Duodenal mucosa (tissue), 2 donors: ENCODE data around the gene NFIB.

Experiments used
- H3K27ac ChIP-seq: one replicate; pipeline ENCODE4 v1.7.0; 2013; ENCODE audit warnings: low read depth, low read length
- H3K27me3 ChIP-seq, 2 donors: one replicate each; pipeline ENCODE4 v1.7.0; 2013; ENCODE audit warnings: low read length in 2 of 2, control low read depth in 1 of 2; ENCODE audit not compliant: insufficient read depth in 2 of 2, control insufficient read depth in 1 of 2
- H3K36me3 ChIP-seq, 2 donors: one replicate each; pipeline ENCODE4 v1.7.0; 2013; ENCODE audit warnings: low read length in 2 of 2, control low read depth in 1 of 2; ENCODE audit not compliant: insufficient read depth in 2 of 2, control insufficient read depth in 1 of 2
- H3K4me1 ChIP-seq, 2 donors: one replicate each; pipeline ENCODE4 v1.7.0; 2013; ENCODE audit warnings: low read length in 2 of 2, control low read depth in 1 of 2; ENCODE audit not compliant: insufficient read depth in 2 of 2, control insufficient read depth in 1 of 2
- H3K4me3 ChIP-seq, 2 donors: one replicate each; pipeline ENCODE4 v1.7.0; 2013; ENCODE audit warnings: low read length in 2 of 2, low read depth in 1 of 2
- H3K9ac ChIP-seq, 2 donors: one replicate each; pipeline ENCODE4 v1.7.0; 2013; ENCODE audit warnings: low read length in 2 of 2, low read depth in 1 of 2
- H3K9me3 ChIP-seq, 2 donors: one replicate each; pipeline ENCODE4 v1.7.0; 2013; ENCODE audit warnings: low read length in 2 of 2, control low read depth in 1 of 2; ENCODE audit not compliant: control insufficient read depth in 1 of 2

NFIB gene

DNA sequence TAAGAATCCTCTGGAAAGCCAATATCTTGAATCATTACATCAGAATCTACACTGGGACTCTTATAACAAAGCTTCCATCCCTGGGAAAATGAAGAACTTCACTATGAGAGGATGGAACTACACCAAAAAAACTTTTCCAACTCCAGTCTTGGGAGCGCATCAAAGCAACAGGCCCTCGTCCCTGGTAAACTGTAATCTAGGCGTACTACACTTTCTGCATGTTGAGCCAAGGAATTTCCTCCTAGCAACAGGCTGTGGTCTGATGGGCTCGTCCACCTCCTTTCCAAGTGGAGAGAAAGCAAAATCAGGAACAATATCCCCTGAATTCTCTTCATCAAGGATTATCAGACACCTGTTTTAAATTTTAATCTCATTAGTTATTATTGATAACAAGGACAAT is 94.1 kb downstream of the NFIB start:
- peaks cover 6 to 7% of the 10 kb centered on the region in 2 donors for H3K4me1 ChIP-seq
- H3K27me3 ChIP-seq, result no peaks in the 10 kb centered on the region
- no peaks in the 10 kb centered on the region for H3K9me3 ChIP-seq
- no peak overlapping the region for H3K4me3 ChIP-seq
- no peaks in the 10 kb centered on the region for H3K36me3 ChIP-seq
- H3K9ac ChIP-seq, result no peak overlapping the region
- H3K27ac ChIP-seq, result no peak overlapping the region

- H3K36me3 ChIP-seq, result no peaks in the 10 kb centered on the region
- no peak overlapping the region for H3K27ac ChIP-seq
- H3K4me3 ChIP-seq, result no peak overlapping the region
- no peak overlapping the region for H3K9ac ChIP-seq
- no peaks in the 10 kb centered on the region for H3K27me3 ChIP-seq
- no peaks in the 10 kb centered on the region for H3K9me3 ChIP-seq
- H3K4me1 ChIP-seq, result peaks cover 18% of the 10 kb centered on the region in 2 donors
Observed at GRCh38 chr9:14218253-14218652, 95.7 kb downstream of the NFIB start.

GRCh38 chr9:14216612-14217194 is 97.2 kb downstream of the NFIB start:
- no peaks in the 10 kb centered on the region for H3K36me3 ChIP-seq
- H3K9ac ChIP-seq, result no peak overlapping the region
- peaks cover 24% of the 10 kb centered on the region in 2 donors for H3K4me1 ChIP-seq
- H3K9me3 ChIP-seq, result no peaks in the 10 kb centered on the region
- H3K4me3 ChIP-seq, result no peak overlapping the region
- H3K27me3 ChIP-seq, result no peaks in the 10 kb centered on the region
- no peak overlapping the region for H3K27ac ChIP-seq

DNA sequence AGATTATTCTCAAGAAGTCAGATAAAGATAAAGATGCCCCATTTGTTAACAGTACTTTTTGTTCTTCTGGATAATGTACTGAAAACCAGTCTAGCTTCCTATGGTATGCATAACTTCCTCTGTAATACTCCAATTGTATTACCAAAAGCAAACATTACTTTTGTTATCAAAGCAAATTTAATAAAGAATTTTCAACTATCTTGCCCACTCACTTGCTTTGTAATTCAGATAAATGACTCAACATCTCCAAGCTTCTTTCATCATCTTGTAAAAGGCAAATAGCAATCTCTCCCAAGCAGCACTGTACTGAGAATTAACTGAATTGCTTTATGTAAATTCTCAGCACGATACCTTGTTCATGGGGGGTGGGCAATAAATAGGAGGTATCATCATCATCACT is 98.3 kb downstream of the NFIB start:
- Histone ChIP-seq H3K27me3 (no peaks in the 10 kb centered on the region), H3K27ac (no peak overlapping the region), H3K4me1 (peaks cover 23 to 34% of the 10 kb centered on the region in 2 donors), H3K9me3 (no peaks in the 10 kb centered on the region), H3K36me3 (no peaks in the 10 kb centered on the region), H3K4me3 (no peak overlapping the region), H3K9ac (no peak overlapping the region)

DNA sequence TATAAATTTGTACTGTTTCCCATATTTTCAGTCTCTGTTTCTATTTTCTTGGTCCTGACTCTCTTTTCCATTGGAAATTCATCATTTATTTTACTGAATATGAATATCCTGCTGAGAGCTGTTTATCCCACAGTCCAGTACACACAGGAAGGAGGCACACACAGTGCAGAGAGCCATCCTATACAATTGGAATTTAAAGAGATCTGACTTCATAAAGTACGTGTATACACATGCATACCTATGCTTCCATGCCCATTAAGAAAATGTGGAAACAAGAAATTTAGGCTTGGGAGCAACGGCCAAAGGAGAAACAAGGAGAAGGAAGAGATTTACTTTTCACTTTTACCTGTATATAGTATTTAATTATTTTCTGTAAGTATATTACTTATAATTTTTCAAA is 99.2 kb downstream of the NFIB start:
- no peak overlapping the region for H3K4me3 ChIP-seq
- H3K4me1 ChIP-seq, result peaks cover 23 to 35% of the 10 kb centered on the region in 2 donors
- no peak overlapping the region for H3K9ac ChIP-seq
- no peaks in the 10 kb centered on the region for H3K9me3 ChIP-seq
- no peaks in the 10 kb centered on the region for H3K27me3 ChIP-seq
- H3K36me3 ChIP-seq, result no peaks in the 10 kb centered on the region
- no peak overlapping the region for H3K27ac ChIP-seq

- no peaks in the 10 kb centered on the region for H3K36me3 ChIP-seq
- no peaks in the 10 kb centered on the region for H3K9me3 ChIP-seq
- H3K27ac ChIP-seq, result no peak overlapping the region
- H3K4me3 ChIP-seq, result no peak overlapping the region
- no peak overlapping the region for H3K9ac ChIP-seq
- H3K27me3 ChIP-seq, result no peaks in the 10 kb centered on the region
- peaks cover 23 to 40% of the 10 kb centered on the region in 2 donors for H3K4me1 ChIP-seq
Observed at GRCh38 chr9:14214065-14214684, 99.8 kb downstream of the NFIB start.

DNA sequence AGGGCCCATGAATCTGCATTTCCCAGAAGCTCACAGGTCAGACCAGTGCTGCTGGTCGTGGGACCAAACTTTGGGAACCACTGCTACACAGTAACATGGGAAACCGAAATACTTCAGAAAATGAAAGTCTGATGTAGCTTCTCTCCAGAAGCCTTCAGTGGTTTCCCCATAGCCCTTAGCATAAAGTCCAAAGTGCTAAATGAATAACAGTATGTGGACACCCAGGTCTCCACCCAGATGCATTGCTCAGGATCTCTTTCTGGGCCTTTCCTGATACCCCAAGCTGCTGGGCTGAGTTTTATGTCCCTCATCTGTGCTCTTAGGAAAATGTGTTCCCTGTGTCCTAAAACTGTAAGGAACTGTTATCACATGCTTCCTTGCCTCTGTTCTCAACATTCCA is 100.4 kb downstream of the NFIB start:
- Histone ChIP-seq H3K9me3 (no peaks in the 10 kb centered on the region), H3K4me1 (peaks cover 23 to 46% of the 10 kb centered on the region in 2 donors), H3K27ac (peak overlapping the region; percentile 53), H3K4me3 (peak overlapping the region; percentile 46 to 50), H3K36me3 (no peaks in the 10 kb centered on the region), H3K27me3 (no peaks in the 10 kb centered on the region), H3K9ac (peak overlapping the region in 1 of 2 donors; percentile 5)

DNA sequence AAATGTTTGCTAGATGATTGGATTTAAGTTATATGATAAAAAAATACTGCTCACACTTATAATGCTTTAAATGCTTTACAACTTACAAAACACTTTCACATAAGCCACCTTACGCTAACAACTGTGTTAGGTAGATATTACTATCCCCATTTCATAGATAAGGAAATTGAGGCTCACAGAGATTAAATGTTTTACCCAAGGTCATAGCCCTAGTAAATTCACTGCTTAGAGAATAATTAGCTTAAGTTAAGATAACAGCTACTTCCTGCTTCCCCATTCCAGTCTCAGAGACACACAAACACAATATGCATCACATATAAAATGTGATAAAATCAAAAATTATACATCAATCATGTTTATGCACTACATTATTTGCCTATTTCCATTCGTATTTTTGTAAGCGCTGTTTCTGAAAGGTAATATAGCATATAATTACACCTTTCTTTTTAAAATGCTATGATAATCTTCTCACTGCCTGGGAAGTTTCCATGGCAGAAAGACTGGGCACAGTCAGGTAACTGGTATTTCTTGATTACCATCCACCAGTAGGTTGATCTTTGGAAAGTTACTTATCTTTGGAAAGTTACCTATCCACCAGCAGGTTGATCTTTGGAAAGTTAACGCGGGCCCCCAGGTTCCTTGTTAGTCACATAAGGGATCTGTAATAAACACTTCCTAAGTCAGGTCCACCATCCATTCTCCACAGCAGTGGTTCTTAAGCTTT is 101.1 kb downstream of the NFIB start:
- no peaks in the 10 kb centered on the region for H3K27me3 ChIP-seq
- no peak overlapping the region for H3K9ac ChIP-seq
- H3K27ac ChIP-seq, result peak overlapping the region; percentile 53
- no peaks in the 10 kb centered on the region for H3K9me3 ChIP-seq
- H3K4me3 ChIP-seq, result peak overlapping the region; percentile 46 to 50
- no peaks in the 10 kb centered on the region for H3K36me3 ChIP-seq
- peaks cover 23 to 46% of the 10 kb centered on the region in 2 donors for H3K4me1 ChIP-seq

DNA sequence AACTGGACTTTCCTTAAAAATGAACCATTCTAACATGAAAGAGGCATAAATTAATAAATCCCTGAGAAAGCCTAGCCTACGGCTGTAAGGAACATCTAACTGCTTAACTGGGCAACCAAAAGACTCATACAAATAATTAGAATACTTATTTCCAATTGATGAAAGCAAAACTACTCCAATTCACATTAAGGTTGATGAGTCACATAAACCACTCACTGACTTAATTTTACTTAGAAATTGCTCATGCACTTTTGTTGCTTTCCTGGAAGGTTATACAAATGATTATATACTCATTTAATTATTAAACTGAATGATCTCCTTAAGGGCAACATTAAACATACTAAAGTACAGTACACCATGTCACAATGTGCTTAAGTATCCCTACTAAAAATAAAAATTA is 101.9 kb downstream of the NFIB start:
- H3K4me1 ChIP-seq, result peaks cover 29 to 52% of the 10 kb centered on the region in 2 donors
- no peak overlapping the region for H3K27ac ChIP-seq

GRCh38 chr9:14211564-14211963 is 102.4 kb downstream of the NFIB start:
- no peaks in the 10 kb centered on the region for H3K27me3 ChIP-seq
- no peak overlapping the region for H3K27ac ChIP-seq
- no peaks in the 10 kb centered on the region for H3K36me3 ChIP-seq
- H3K9ac ChIP-seq, result no peak overlapping the region
- H3K4me1 ChIP-seq, result peaks cover 29 to 52% of the 10 kb centered on the region in 2 donors
- no peaks in the 10 kb centered on the region for H3K9me3 ChIP-seq
- no peak overlapping the region for H3K4me3 ChIP-seq

More for the DNA sequence above, 101.9 kb downstream of the NFIB start:
- no peaks in the 10 kb centered on the region for H3K36me3 ChIP-seq
- no peak overlapping the region for H3K4me3 ChIP-seq
- H3K27me3 ChIP-seq, result no peaks in the 10 kb centered on the region
- no peak overlapping the region for H3K9ac ChIP-seq
- H3K9me3 ChIP-seq, result no peaks in the 10 kb centered on the region
